Heart left ventricle (tissue), 16 donors: ENCODE data around the gene KIF26A. TPM values are rescaled to one million over a fixed set of nuclear protein-coding genes. Genes with fewer than 3 reads are reported as not detected.

Source experiments
- ATAC-seq, 4 donors: fragments of 200-7000 bp; cut with Tn5 transposase; one replicate each; pipeline ENCODE4 v1.9.1; 2020 to 2022; ENCODE audit warnings: moderate library complexity in 4 of 4, mild to moderate bottlenecking in 3 of 4, moderate number of reproducible peaks in 1 of 4
- DNase-seq, 5 donors: peaks; one replicate each; pipeline ENCODE4 v3.0.0-alpha.2; 2020
- H3K27ac ChIP-seq, 12 donors: fragments of 200-600 bp; sonication (generic) in 4 of 12; one replicate each; pipeline versions ENCODE4 v1.5.0 to v1.8.0; 2016 to 2022; ENCODE audit warnings: mild to moderate bottlenecking in 2 of 12
- H3K27me3 ChIP-seq, 9 donors: fragments of 200-600 bp; sonication (generic) in 2 of 9; one replicate each; pipeline versions ENCODE4 v1.5.1 to v1.8.0; 2016 to 2022; ENCODE audit warnings: mild to moderate bottlenecking in 3 of 9
- H3K36me3 ChIP-seq, 9 donors: fragments of 200-600 bp; sonication (generic) in 2 of 9; one replicate each; pipeline versions ENCODE4 v1.5.0 to v1.8.0; 2018 to 2022; ENCODE audit warnings: mild to moderate bottlenecking in 2 of 9
- H3K4me1 ChIP-seq, 12 donors: fragments of 200-600 bp; sonication (generic) in 4 of 12; one replicate each; pipeline versions ENCODE4 v1.5.0 to v1.8.0; 2016 to 2022; ENCODE audit warnings: mild to moderate bottlenecking in 3 of 12
- H3K4me3 ChIP-seq, 12 donors: fragments of 200-600 bp; sonication (generic) in 4 of 12; one replicate each; pipeline versions ENCODE4 v1.5.0 to v1.8.0; 2017 to 2022; ENCODE audit warnings: mild to moderate bottlenecking in 9 of 12, moderate library complexity in 4 of 12
- H3K9me3 ChIP-seq, 12 donors: fragments of 200-600 bp; sonication (generic) in 4 of 12; one replicate each; pipeline versions ENCODE4 v1.5.0 to v1.8.0; 2016 to 2022; ENCODE audit warnings: mild to moderate bottlenecking in 1 of 12
- CTCF ChIP-seq, 12 donors: fragments of 200-600 bp; sonication (generic) in 4 of 12; IDR thresholded peaks; one replicate each; pipeline versions ENCODE4 v1.5.0 to v1.8.0; 2018 to 2022; ENCODE audit warnings: antibody characterized with exemption in 12 of 12, mild to moderate bottlenecking in 5 of 12
- POLR2A ChIP-seq, 2 donors: fragments of 450-650 bp; IDR thresholded peaks; one replicate each; pipeline ENCODE4 v1.6.1; 2017; ENCODE audit warnings: antibody characterized with exemption in 2 of 2, mild to moderate bottlenecking in 2 of 2, moderate library complexity in 2 of 2
- WGBS, 4 donors: extraction: QIAGEN DNeasy Blood & Tissue Kit in 2 of 4; methylation state at CpG; one replicate each; pipeline versions ENCODE4 v1.1.5 to v1.1.7; 2013 to 2018; 5-methylcytosine and 5-hydroxymethylcytosine counted together
- intact Hi-C, 10 donors: fragments of 100-400 bp; cut with DNase I; formaldehyde crosslinking; loops; one replicate each; pipeline versions ENCODE4 v1.11.1 to v1.14.2; 2022
- polyA plus RNA-seq, 2 donors: library from polyadenylated mRNA; stranded (reverse); fragments of 200-250 nt; gene quantifications; one replicate each; pipeline ENCODE4 v1.2.3, GENCODE V29; 2013
- total RNA-seq, 9 donors: library from RNA; depleted of rRNA in 2 of 9; stranded (reverse); fragments of >200 nt in 2 of 9; fragmentation: NEBNext Ultra II Directional in 3 of 9; extraction: Animal tissue kit (Norgen Biotek cat#: 25700) in 3 of 9; gene quantifications; one replicate each; pipeline versions ENCODE4 v1.1.0 to v1.2.4, GENCODE V29; 2016 to 2023
- donor health status: ischemic (EF 13 %, LVEDD 7.1; RV severe dilation, severe dysfunction).
- donor health status: healthy with polysubstance abuse.
- donor health status: DM: no; HTN: yes; CAD: no.
- donor health status: DM: no; HTN: no; CAD: no.
- donor health status: ischemic (EF 25% LVEDD 6.9; RV normal size, moderate dysfunction).
- donor health status: ischemic (EF 25% LVEDD 5.7; RV mildly dilated, moderate dysfunction).
- donor health status: healthy.
- donor health status: DM: yes; HTN: yes; CAD: no.
- donor health status: ischemic (EF 35%, LVEDD 5.7; RV mildly dilated, moderate dysfunction).
- donor health status: nonischemic (EF 11% LVEDD 7.7; RV severe dilation, severe dysfunction).
- donor health status: DM: yes; HTN: yes; CAD: no.
- donor health status: PGD.
- donor health status: ischemic (EF 29% LVEDD 5.4; RV normal size, mild dysfunction).
- donor health status: nonischemic (EF 23%, LVEDD 6.1; RV moderate dilation, normal function).

Gene KIF26A
- total and polyA plus RNA-seq, 11 donors = 4.9 to 12.6 (median 7.8) TPM

- no peaks in the 10 kb centered on the region for H3K9me3 ChIP-seq
- H3K4me1 ChIP-seq = peaks cover 10 to 62% (median 27%) of the 10 kb centered on the region in 12 donors
- peaks cover 8 to 63% (median 26%) of the 10 kb centered on the region in 9 donors for H3K27me3 ChIP-seq
- intact Hi-C loops = loop anchor here (1.0 to 10.0 kb wide), 23 partner anchors 33 to 505 kb away; no protein-coding TSS in a partner anchor
- peak overlapping the region; percentile 54 to 83 (median 60) for H3K4me3 ChIP-seq
- 1 to 4% (median 1%) methylated on average over 39 to 88 of the region's 88 CpGs for WGBS, 4 donors
- ATAC-seq (peak; percentile 62 to 88 (median 80)), DNase-seq (peak; percentile 71 to 89 (median 78))
- TF ChIP-seq CTCF (IDR thresholded peaks at IDR 0.05) (peak; percentile 86 to 97 (median 94)), POLR2A (IDR thresholded peaks at IDR 0.05) (no peak)
- H3K27ac ChIP-seq = peak overlapping the region in 11 of 12 donors; percentile 37 to 87 (median 71)
- no peaks in the 10 kb centered on the region for H3K36me3 ChIP-seq
These were observed 890 bp upstream of the KIF26A start for GRCh38 chr14:104137297-104138097.

GRCh38 chr14:104138718-104139459 is 502 bp downstream of the KIF26A start:
- Histone ChIP-seq H3K27me3 (peaks cover 8 to 58% (median 26%) of the 10 kb centered on the region in 9 donors), H3K27ac (peak overlapping the region; percentile 38 to 87 (median 71)), H3K4me3 (peak overlapping the region; percentile 54 to 83 (median 60)), H3K4me1 (peaks cover 10 to 68% (median 27%) of the 10 kb centered on the region in 12 donors), H3K36me3 (no peaks in the 10 kb centered on the region), H3K9me3 (no peaks in the 10 kb centered on the region)
- TF ChIP-seq CTCF (IDR thresholded peaks at IDR 0.05) (no peak), POLR2A (IDR thresholded peaks at IDR 0.05) (no peak)
- DNase-seq (peak in 3 of 5 donors; percentile 28 to 69 (median 30)), ATAC-seq (peak in 1 of 4 donors; percentile 1)
- WGBS, 4 donors = 2 to 16% (median 5%) methylated on average over 9 to 73 of the region's 73 CpGs
- intact Hi-C loops = loop anchor here in 9 of 10 donors (2.0 to 10.0 kb wide), 17 partner anchors 32 to 503 kb away; no protein-coding TSS in a partner anchor

GRCh38 chr14:104139460-104140212 is 1.2 kb downstream of the KIF26A start:
- H3K27ac ChIP-seq = peak overlapping the region in 10 of 12 donors; percentile 43 to 87 (median 73)
- peak in 1 of 4 donors; percentile 12 for ATAC-seq
- H3K4me1 ChIP-seq = peaks cover 10 to 72% (median 27%) of the 10 kb centered on the region in 12 donors
- TF ChIP-seq POLR2A (IDR thresholded peaks at IDR 0.05) (no peak), CTCF (IDR thresholded peaks at IDR 0.05) (no peak)
- 36 to 49% (median 46%) methylated on average over 7 to 14 of the region's 14 CpGs for WGBS, 4 donors
- peak; percentile 28 to 67 (median 57) for DNase-seq
- H3K27me3 ChIP-seq = peaks cover 8 to 54% (median 25%) of the 10 kb centered on the region in 9 donors
- intact Hi-C loops = loop anchor here (2.0 to 10.0 kb wide), 19 partner anchors 31 to 503 kb away; no protein-coding TSS in a partner anchor
- H3K9me3 ChIP-seq = no peaks in the 10 kb centered on the region
- no peaks in the 10 kb centered on the region for H3K36me3 ChIP-seq
- peak overlapping the region; percentile 54 to 83 (median 60) for H3K4me3 ChIP-seq
